GM12875 (cell line): ENCODE results near the gene TMEM269.

Source experiments
- H3K4me3 ChIP-seq: one replicate; pipeline ENCODE4 v1.5.1; 2011; ENCODE audit warnings: low read depth, low read length, control low read depth
- TF ChIP-seq, protein P1 (sequence below): IDR thresholded peaks from 2 replicates; pipeline ENCODE4 v1.5.1; 2011; ENCODE audit warnings: low read depth, mild to moderate bottlenecking, control low read depth, inconsistent platforms, low read length, moderate library complexity, borderline replicate concordance; ENCODE audit not compliant: insufficient read depth

Gene TMEM269

DNA sequence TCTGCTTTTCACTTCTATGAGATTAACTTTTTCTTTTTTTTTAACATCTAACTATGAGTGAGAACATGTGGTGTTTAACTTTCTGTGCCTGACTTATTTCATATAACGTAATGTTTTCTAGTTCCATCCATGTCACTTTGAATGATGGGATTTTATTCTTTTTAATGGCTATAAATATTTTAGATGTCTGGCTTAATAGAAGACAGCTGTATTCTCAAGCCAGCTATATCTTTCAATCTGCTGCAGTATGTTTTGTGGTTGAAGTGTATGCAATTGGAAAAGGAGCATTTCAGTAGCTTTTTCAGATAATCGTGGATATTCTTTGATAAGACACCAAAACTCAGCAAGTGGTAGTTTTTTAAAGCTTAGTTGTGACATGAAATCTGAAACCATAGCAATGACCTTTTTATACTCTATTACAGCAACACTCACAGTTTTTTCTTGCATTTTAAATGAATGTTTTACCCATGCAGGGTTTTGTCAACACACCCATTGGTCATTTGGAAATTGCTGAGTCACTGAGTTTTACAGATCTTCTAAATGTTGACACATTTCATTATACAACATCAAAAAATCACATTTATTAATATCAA lies 38.1 kb downstream of the TMEM269 start:
- TF ChIP-seq, protein P1, sequence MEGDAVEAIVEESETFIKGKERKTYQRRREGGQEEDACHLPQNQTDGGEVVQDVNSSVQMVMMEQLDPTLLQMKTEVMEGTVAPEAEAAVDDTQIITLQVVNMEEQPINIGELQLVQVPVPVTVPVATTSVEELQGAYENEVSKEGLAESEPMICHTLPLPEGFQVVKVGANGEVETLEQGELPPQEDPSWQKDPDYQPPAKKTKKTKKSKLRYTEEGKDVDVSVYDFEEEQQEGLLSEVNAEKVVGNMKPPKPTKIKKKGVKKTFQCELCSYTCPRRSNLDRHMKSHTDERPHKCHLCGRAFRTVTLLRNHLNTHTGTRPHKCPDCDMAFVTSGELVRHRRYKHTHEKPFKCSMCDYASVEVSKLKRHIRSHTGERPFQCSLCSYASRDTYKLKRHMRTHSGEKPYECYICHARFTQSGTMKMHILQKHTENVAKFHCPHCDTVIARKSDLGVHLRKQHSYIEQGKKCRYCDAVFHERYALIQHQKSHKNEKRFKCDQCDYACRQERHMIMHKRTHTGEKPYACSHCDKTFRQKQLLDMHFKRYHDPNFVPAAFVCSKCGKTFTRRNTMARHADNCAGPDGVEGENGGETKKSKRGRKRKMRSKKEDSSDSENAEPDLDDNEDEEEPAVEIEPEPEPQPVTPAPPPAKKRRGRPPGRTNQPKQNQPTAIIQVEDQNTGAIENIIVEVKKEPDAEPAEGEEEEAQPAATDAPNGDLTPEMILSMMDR, result no peak
- no peak overlapping the region for H3K4me3 ChIP-seq

DNA sequence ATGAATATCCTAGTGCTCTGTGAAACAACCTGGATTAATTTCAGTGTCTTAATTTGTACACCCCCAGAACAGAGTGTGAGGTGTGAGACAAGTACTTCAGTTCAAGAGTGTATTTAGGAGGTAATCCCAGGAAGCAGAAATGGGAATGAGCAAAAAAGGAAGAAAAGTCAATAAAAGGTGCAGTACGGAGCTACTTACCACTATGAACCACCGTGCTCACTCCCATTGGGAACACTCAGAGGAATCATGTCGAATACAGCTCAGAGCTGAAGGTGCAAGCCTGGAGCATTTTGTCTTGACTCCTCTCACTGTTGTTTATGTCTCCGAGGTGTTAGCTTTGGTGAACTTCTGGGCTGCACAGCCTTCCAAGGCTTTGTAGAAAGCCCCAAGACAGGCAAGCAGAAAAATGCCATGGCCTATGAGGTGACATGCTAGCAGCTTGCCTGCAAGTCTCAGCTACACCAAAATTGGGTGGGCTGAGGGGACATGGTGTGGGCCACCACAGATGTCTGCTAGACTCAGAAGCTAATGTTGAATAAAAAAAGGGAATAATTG lies 39.8 kb downstream of the TMEM269 start:
- TF ChIP-seq, protein P1, result no peak
- no peak overlapping the region for H3K4me3 ChIP-seq

GRCh38 chr1:42825036-42825851 lies 40.5 kb downstream of the TMEM269 start:
- no peak overlapping the region for H3K4me3 ChIP-seq

DNA sequence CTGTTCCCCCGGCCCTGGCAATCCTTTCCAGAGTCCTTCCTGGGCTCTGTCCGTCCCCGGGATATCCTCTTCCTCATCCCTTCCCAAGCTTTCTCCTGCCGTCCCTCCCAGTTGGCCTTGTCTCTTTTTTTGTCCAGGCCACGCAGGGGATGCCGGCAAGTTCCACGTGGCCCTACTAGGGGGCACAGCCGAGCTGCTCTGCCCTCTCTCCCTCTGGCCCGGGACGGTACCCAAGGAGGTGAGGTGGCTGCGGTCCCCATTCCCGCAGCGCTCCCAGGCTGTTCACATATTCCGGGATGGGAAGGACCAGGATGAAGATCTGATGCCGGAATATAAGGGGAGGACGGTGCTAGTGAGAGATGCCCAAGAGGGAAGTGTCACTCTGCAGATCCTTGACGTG lies 45.8 kb downstream of the TMEM269 start:
- H3K4me3 ChIP-seq, result no peak overlapping the region
- TF ChIP-seq, protein P1, result no peak

More at GRCh38 chr1:42825036-42825851, 40.5 kb downstream of the TMEM269 start:
- TF ChIP-seq, protein P1, result no peak

GRCh38 chr1:42831273-42831672 lies 46.5 kb downstream of the TMEM269 start:
- TF ChIP-seq, protein P1, result no peak
- no peak overlapping the region for H3K4me3 ChIP-seq

GRCh38 chr1:42832641-42833240 lies 48.0 kb downstream of the TMEM269 start:
- H3K4me3 ChIP-seq, result no peak overlapping the region
- TF ChIP-seq, protein P1, result no peak

DNA sequence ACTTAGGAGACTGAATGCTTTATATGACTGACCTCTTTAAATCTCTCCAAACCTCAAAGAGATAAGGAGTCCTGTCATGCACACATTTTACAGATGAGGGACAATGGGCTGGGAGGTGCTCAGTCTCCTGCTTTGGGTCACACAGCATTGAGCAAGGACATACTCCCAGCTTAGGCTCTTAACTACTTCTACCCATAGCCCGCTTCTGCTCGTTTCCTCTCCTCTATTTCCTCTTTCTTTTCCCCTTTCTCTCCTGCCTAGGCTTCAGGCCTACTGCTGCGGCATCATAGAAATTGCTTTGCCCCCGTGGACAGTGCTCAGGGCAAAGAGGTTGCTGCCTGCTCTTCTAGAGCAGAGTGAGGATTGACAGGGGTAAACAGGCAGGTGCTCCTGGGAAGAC lies 49.2 kb downstream of the TMEM269 start:
- H3K4me3 ChIP-seq, result no peak overlapping the region
- TF ChIP-seq, protein P1, result no peak
